H1 (cell line): Measurements from ENCODE around the gene SLC37A3.

Source experiments
- ATF3 ChIP-seq: IDR thresholded peaks from 2 replicates; pipeline ENCODE4 v1.6.1; 2011; ENCODE audit warnings: low read depth, mild to moderate bottlenecking, low read length; ENCODE audit not compliant: insufficient read depth
- CTCF ChIP-seq, 3 experiments: IDR thresholded peaks; 1 replicate in 2 of 3; 2 replicates in 1 of 3; pipeline versions ENCODE4 v1.5.1 to v1.6.1; 2011; ENCODE audit warnings: low read length in 3 of 3, mild to moderate bottlenecking in 3 of 3, inconsistent platforms in 2 of 3, low read depth in 1 of 3, moderate library complexity in 1 of 3; ENCODE audit not compliant: insufficient read depth in 1 of 3; ENCODE audit errors: control extremely low read depth in 1 of 3
- EZH2 ChIP-seq: fragments of 200-600 bp; sonication (generic); IDR thresholded peaks from 2 replicates; pipeline ENCODE4 v1.7.1; 2012; ENCODE audit warnings: low read depth, mild to moderate bottlenecking, moderate library complexity, low read length, inconsistent platforms; ENCODE audit not compliant: severe bottlenecking
- POLR2A ChIP-seq, 2 experiments: IDR thresholded peaks; 1 replicate in 1 of 2; 2 replicates in 1 of 2; pipeline ENCODE4 v1.6.1; 2011; ENCODE audit warnings: low read depth in 2 of 2, low read length in 2 of 2, mild to moderate bottlenecking in 2 of 2; ENCODE audit errors: control extremely low read depth in 1 of 2
- POLR2AphosphoS5 ChIP-seq: IDR thresholded peaks from 2 replicates; pipeline ENCODE4 v1.6.1; 2011; ENCODE audit warnings: low read depth, low read length
- SAP30 ChIP-seq: fragments of 300-600 bp; sonication (generic); IDR thresholded peaks from 2 replicates; pipeline ENCODE4 v1.7.1; 2012; ENCODE audit warnings: low read length, moderate library complexity, mild to moderate bottlenecking, inconsistent platforms; ENCODE audit not compliant: insufficient read depth, insufficient replicate concordance
- SRF ChIP-seq: IDR thresholded peaks from 2 replicates; pipeline ENCODE4 v1.6.1; 2011; ENCODE audit warnings: mild to moderate bottlenecking, low read depth, low read length, moderate library complexity

- no peak for TF ChIP-seq POLR2A (IDR thresholded peaks at IDR 0.05; ENCODE audit: control extremely low read depth in 1 of 2, low read depth in 2 of 2, low read length in 2 of 2)
- no peak for TF ChIP-seq SAP30
- TF ChIP-seq POLR2AphosphoS5, result no peak
- TF ChIP-seq CTCF (IDR thresholded peaks at IDR 0.05; ENCODE audit: control extremely low read depth in 1 of 3, insufficient read depth in 1 of 3, low read depth in 1 of 3, low read length in 3 of 3), result no peak
- TF ChIP-seq EZH2, result no peak
- no peak for TF ChIP-seq SRF
- TF ChIP-seq ATF3, result no peak
Observed at GRCh38 chr7:140417456-140418155, 19.3 kb upstream of the SLC37A3 start.
